ENCODE measurements around the gene CABP4. TPM values are rescaled to one million over a fixed set of nuclear protein-coding genes. Genes with fewer than 3 reads are reported as not detected.

CABP4 gene
- total RNA-seq, 1 donor from 2014 or later, result 0.17 TPM

GRCh38 chr11:67496113-67496512, 41.0 kb downstream of the CABP4 start:
- TF ChIP-seq, protein P1, sequence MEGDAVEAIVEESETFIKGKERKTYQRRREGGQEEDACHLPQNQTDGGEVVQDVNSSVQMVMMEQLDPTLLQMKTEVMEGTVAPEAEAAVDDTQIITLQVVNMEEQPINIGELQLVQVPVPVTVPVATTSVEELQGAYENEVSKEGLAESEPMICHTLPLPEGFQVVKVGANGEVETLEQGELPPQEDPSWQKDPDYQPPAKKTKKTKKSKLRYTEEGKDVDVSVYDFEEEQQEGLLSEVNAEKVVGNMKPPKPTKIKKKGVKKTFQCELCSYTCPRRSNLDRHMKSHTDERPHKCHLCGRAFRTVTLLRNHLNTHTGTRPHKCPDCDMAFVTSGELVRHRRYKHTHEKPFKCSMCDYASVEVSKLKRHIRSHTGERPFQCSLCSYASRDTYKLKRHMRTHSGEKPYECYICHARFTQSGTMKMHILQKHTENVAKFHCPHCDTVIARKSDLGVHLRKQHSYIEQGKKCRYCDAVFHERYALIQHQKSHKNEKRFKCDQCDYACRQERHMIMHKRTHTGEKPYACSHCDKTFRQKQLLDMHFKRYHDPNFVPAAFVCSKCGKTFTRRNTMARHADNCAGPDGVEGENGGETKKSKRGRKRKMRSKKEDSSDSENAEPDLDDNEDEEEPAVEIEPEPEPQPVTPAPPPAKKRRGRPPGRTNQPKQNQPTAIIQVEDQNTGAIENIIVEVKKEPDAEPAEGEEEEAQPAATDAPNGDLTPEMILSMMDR (IDR thresholded peaks at IDR 0.05; ENCODE audit: insufficient read depth, low read length, poor library complexity, severe bottlenecking), result no peak
- Histone ChIP-seq H3K4me3 (ENCODE audit: low read depth, low read length) (no peak overlapping the region), H3K27me3 (ENCODE audit: control insufficient read depth, insufficient read depth, low read length) (no peaks in the 10 kb centered on the region), H3K36me3 (ENCODE audit: control insufficient read depth, insufficient read depth, low read length) (peaks cover 8% of the 10 kb centered on the region)
- DNase-seq (ENCODE audit: low read depth), result no peak

- TF ChIP-seq, protein P1 (IDR thresholded peaks at IDR 0.05; ENCODE audit: insufficient read depth, low read length, poor library complexity, severe bottlenecking), result no peak
- Histone ChIP-seq H3K4me3 (ENCODE audit: low read depth, low read length) (no peak overlapping the region), H3K27me3 (ENCODE audit: control insufficient read depth, insufficient read depth, low read length) (no peaks in the 10 kb centered on the region), H3K36me3 (ENCODE audit: control insufficient read depth, insufficient read depth, low read length) (peaks cover 7% of the 10 kb centered on the region)
- DNase-seq (ENCODE audit: low read depth), result no peak
Measured at GRCh38 chr11:67497656-67498291, 42.6 kb downstream of the CABP4 start.

DNA sequence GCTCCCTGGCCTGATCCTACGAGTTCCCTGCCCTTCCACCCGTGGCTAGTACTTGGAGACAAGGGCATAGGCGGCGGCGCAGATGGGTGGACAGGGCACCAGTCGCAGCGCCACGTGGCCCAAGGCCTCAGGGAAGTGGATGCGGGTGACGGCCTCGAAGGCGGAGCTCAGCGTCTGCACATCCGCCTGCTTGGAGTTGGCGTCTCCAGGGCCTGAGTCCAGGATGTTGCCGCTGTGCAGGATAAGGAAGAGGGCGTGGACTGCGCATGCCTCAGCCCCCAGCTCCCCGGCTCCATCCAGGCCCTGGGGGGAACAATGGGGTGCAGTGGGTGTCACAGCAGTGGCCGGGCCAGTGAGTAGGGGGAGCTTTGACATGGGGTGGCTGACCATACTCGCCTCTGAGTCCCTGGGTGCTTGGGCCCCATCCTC, 43.4 kb downstream of the CABP4 start:
- Histone ChIP-seq H3K27me3 (ENCODE audit: control insufficient read depth, insufficient read depth, low read length) (no peaks in the 10 kb centered on the region), H3K36me3 (ENCODE audit: control insufficient read depth, insufficient read depth, low read length) (peaks cover 7% of the 10 kb centered on the region), H3K4me3 (ENCODE audit: low read depth, low read length) (no peak overlapping the region)
- no peak for DNase-seq (ENCODE audit: low read depth)
- TF ChIP-seq, protein P1 (IDR thresholded peaks at IDR 0.05; ENCODE audit: insufficient read depth, low read length, poor library complexity, severe bottlenecking), result no peak

- Histone ChIP-seq H3K36me3 (ENCODE audit: control insufficient read depth, insufficient read depth, low read length) (peaks cover 7% of the 10 kb centered on the region), H3K27me3 (ENCODE audit: control insufficient read depth, insufficient read depth, low read length) (no peaks in the 10 kb centered on the region), H3K4me3 (ENCODE audit: low read depth, low read length) (no peak overlapping the region)
- DNase-seq (ENCODE audit: low read depth), result no peak
- TF ChIP-seq, protein P1 (IDR thresholded peaks at IDR 0.05; ENCODE audit: insufficient read depth, low read length, poor library complexity, severe bottlenecking), result no peak
Measured at GRCh38 chr11:67499808-67500483, 44.8 kb downstream of the CABP4 start.

DNA sequence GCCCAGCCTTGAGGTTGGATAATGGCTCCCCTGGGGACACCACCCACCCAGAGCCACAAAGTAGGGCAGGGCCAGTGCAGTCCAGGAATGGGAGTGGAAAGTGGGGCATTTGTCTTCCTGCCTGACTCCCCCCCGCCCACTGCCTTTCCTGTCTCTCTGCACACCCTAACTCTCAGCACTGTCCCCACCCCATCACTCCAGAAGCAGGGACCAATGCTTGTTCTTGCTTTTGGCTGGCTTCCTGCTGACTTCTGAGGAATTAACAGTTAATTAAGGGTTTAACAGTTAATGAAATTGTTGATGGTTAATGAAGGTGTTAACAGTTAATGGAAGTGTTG, 45.3 kb downstream of the CABP4 start:
- TF ChIP-seq, protein P1 (IDR thresholded peaks at IDR 0.05; ENCODE audit: insufficient read depth, low read length, poor library complexity, severe bottlenecking), result no peak
- Histone ChIP-seq H3K36me3 (ENCODE audit: control insufficient read depth, insufficient read depth, low read length) (peaks cover 7% of the 10 kb centered on the region), H3K4me3 (ENCODE audit: low read depth, low read length) (no peak overlapping the region), H3K27me3 (ENCODE audit: control insufficient read depth, insufficient read depth, low read length) (no peaks in the 10 kb centered on the region)
- no peak for DNase-seq (ENCODE audit: low read depth)

All from kidney epithelial cell (primary cell).